CD4-positive, alpha-beta T cell treated with Interleukin-15 for 4 hours (primary cell): ENCODE data around the gene WASF2.
"Not testable (repeated sequence)": the region's sequence is repeated elsewhere in the genome, so short reads cannot be mapped to it uniquely, and the experiment has no call there.

Source experiments
- DNase-seq: peaks from one replicate; pipeline ENCODE4 v3.0.0-alpha.2; 2020; ENCODE audit warnings: low spot score

The WASF2 gene

DNA sequence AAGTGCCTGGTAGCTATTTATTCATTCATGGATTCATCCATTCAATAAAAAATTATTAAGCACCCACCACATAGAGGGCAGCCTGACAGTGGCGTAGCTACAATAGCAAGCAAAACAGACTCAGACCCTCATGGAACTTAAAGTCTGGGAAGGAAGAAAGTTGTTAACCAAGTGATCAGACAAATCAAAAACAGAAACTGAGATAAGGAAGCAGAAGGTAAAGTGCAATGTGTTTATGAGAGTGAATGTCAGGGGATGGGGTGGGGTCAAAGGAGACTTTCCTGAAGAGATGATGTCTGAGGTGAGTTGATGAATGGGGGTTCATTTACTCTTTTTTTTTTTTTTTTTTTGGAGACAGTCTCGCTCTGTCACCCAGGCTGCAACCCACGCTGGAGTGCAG lies 2.8 kb upstream of the WASF2 start:
- DNase-seq: no peak

DNA sequence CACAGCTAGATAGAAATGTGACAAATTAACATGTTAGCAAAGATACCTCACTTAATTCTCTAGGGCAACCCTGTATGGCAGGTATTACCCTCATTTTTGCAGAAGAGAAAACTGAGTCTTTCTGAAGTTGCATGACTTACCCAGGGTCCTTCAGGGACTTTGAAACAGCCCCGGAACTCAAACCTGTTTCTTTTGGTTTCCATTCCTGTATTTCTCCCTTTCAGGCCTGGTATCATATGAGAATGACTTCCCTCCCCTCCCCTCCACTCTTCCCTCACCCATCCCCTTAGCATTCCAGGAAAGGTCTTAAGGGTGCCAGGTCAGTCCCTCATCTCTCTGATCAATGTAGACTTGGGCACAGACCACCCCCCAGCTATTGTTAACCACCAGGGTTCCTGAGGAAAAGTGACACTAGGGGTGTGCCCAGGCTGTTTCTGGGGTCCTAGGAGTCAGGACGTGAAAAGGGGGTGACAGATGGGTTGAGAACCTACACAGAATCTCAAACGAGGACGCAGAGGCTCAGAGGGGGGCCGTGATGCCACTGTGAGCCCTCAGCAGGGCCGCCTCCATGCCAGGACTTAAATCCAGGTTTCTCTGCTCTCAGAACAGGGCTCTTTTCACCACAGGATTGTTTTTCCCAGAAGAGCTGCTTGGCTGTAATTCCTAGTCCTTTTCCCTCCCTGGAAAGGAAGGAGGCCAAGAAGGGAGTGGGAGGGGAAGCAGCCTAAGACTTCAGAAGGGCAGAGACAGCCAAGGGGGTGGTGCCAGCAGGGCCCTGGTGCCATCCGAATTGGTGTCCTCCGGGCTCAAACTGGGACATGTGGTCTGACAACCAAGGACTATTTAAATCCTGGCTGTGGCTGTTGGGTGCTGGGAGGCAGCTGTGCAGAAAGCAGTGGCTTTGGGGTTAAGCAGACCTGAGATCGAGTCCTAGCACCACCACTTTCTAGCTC lies 2.1 kb upstream of the WASF2 start:
- DNase-seq: no peak

DNA sequence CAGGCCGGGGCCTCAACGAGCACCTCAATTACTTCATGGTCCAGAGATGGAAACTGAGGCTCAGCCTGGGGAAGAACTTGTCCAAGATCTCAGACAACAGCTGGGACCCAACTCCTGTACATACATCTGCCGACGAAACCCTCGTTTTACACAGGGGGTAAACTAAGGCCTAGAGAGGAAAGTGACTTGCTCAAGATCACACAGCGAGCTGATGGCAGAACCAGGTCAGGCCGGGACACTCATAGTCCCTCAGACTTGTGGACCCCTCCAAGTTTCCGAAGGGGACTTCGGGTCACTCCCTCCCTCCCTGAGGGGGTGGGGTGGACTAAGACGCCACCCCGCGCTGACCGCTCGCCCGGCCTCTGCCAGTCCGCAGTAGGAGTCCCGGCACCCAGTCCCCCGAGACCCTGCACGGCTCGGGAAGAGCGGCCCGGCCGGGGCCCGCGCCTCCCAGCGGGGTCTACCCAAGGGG lies 430 bp downstream of the WASF2 start:
- peak; percentile 10 for DNase-seq

DNA sequence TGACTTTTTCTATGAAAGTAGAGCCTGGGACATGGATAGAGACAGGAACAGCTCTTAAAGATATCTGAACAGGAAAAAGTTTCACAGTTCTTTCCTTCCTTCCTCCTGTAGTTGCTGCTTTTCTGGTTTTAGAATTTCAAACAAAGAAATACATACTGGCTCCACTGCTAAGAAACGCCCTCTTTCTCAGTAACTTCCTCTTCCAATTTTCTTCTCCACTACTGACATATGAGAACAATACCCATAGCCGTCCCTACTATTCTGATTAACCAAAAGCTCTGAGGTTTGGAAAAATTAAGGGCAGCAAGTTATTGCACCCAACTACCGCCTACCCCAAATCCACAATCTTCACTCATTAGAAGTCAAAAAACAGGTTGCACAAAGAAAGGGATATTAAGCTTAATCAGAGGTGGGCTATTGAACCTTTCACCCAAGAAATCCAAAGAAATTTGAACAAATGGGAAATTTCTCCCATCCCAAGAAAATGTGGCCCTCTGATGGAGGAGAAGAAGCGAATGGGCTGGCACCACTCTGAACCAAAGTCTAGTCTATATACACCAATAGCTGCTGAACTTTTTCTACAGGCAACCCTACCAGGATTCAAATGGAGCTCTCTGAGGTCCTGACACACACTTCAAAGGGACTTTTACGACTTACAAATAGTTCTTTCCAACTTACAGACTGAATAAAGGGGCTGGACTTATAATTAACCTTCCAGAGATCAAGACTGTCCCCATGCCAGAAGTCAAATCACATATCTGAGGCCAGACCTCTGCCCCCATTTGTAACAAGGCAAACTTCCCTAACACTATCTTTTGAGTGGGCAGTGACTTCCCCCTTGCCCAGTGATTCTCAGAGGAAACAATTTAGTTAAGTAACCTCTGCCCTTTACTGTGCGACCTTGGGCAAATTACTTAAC lies 1.7 kb downstream of the WASF2 start:
- peak; percentile 12 for DNase-seq

DNA sequence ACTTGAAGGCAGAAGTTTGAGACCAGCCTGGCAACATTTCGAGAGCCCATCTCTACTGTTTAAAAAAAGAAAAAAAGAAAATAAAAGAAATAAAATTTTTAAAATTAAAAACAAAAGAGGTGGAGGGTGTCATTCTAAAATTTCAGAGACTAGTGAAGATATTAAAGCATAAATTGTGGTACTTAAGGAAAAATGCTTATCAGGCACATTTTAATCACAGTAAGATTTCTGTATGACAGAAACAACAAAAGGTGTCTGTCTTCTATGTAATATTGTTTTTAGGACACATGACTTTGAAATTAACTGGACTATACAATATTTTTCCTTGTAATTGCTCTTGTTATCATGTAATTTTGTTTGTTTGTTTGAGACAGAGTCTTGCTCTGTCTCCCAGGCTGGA lies 4.6 kb downstream of the WASF2 start:
- DNase-seq: no peak

DNA sequence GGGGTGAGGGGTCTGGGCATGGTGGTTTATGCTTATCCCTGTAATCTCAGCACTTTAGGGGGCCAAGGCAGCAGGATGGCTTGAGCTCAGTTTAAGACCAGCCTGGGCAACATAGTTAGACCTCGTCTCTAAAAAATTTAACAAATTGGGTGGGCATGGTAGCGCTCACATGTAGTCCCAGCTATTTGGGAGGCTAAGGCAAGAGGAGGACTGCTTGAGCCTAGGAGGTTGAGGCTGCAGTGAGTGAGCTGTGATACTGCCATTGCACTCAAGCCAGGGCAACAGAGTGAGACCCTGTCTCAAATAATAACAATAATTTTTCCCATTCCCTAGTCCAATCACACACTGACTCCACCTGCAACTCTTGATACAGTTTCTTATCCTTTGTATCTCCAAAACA lies 6.3 kb downstream of the WASF2 start:
- DNase-seq: no peak

DNA sequence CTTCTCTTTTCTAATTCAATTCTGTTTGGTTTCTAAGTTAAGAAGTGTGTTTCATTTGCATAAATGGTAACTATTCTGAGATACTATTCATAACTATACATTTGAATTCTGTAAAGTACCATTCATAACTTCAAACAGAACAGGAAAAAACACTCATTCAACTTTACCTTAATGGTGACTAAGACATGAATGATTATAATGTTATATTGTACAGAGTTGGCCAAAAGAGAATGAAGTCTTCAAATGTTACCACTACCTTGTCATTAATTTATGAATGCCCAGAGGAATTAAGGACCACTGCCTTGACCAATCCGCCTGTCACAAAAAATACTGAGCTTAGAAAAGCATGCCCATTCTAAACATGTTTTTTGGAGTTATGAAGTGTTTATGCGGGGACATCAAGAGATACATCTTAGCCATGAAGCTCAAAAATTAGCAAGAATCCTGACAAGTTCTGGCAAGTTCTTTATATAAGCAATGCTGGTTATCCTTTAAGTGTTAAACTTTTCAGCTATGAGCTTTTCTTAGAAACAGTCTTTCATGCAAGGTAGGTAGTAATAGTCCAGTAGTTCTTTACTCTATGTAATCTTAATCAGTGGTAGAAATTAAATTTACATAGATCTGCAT lies 7.9 kb downstream of the WASF2 start:
- no peak for DNase-seq

DNA sequence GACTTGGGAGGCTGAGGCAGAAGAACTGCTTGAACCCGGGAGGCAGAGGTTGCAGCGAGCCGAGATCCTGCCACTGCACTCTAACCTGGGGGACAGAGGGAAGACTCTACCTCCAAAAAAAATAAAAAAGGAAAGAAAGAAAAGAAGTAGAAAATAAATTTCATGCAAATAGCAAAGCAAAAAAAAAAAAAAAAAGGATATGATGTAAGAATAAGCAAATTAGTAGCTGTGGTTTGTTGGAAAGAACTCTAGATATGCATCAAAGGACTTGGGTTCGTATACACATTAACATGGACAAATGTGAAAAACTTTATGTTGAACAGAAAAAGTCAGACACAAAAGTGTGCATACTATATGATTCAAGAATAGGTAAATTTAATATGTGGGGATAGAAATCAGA lies 11.9 kb downstream of the WASF2 start:
- no peak for DNase-seq

DNA sequence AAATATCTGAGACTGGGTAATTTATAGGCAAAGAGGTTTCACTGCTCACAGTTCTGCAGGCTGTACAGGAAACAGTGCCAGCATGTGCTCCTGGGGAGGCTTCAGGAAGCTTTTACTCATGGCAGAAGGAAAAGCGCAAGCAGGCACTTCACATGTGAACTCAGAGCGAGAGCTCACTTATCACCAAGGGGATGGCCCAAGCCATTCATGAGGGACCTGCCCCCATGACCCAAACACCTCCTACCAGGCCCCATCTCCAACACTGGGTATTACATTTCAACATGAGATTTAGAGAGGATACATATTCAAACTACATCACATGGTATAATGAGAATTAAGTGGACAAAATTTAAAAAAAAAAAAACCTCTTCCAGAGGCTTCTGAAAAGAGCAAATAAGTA lies 13.7 kb downstream of the WASF2 start:
- no peak for DNase-seq

DNA sequence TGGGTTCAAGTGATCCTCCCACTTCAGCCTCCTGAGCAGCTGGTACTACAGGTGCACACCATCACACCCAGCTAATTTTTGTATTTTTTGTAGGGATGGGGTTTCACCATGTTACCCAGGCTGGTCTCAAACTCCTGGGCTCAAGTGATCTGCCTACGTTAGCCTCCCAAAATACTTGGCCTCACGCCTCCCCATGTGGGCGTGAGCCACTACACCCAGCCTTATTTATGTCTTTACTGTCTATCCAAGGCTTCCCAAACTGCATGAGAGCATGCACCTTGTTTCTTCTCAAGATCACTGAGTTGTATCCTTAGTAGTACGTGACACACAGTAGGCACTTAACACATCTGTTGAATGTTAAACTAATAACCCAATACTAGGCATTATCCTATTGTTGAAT lies 14.2 kb downstream of the WASF2 start:
- no peak for DNase-seq

DNA sequence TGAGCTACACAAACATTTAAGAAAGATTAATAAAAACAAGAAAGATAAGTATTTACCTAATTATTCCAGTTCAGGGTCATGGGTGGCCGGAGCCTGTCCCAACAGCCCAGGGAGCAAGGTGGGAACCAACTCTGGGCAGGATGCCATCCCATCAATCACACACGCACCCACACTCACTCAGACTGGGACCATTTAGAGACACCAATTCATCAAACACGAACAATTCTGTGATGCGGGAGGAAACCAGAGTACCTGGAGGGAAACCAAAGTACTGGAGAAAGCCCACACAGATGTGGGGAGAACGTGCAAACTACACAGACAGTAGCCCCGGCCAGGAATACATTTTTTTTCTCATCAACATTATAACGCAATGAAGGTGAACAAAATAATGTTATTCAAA lies 16.2 kb downstream of the WASF2 start:
- DNase-seq: no peak

DNA sequence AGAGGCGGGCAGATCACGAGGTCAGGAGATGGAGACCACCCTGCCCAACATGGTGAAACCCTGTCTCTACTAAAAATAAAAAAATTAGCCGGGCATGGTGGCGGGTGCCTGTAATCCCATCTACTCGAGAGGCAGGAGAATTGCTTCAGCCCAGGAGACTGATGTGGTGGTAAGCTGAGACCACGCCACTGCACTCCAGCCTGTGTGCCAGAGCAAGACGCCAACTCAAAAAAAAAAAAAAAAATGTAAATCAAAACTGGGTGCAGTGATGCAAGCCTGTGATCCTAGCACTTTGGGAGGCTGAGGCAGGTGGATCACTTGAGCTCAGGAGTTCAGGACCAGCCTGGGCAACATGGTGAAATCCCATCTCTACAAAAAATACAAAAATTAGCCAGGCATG lies 17.9 kb downstream of the WASF2 start:
- DNase-seq: not testable (repeated sequence)

DNA sequence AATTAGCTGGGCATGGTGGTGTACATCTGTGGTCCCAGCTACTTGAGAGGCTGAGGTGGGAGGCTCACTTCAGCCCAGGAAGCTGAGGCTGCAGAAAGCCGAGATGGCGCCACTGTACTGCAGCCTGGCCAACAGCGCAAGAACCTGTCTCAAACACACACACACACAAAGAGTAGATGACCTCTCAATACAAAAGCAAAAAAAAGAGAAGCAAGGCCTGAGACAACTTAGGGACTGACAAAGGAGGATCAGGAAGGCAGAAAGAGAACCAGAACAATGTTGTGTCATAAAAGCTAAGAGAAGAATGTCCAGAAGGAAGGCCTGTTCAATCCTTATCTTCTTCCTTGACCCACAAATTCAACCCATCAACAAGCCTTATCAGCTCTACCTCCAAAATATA lies 18.5 kb downstream of the WASF2 start:
- no peak for DNase-seq

DNA sequence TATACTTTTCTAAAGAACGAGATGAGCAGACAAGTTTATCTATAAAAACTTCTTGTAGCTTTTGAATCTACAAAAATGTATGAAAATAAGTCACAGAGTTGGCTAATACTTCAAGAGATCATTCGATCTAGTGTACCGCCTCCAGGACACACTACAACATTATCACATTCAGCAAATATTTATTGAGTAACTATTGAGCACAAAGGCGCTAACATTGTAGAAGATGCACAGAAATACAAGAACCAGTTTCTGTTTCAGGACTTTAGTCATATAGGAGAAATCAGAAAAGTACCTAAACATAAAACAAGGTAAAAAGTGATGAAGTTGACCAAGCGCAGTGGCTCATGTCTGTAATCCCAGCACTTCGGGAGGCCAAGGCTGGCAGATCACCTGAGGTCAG lies 20.6 kb downstream of the WASF2 start:
- no peak for DNase-seq

DNA sequence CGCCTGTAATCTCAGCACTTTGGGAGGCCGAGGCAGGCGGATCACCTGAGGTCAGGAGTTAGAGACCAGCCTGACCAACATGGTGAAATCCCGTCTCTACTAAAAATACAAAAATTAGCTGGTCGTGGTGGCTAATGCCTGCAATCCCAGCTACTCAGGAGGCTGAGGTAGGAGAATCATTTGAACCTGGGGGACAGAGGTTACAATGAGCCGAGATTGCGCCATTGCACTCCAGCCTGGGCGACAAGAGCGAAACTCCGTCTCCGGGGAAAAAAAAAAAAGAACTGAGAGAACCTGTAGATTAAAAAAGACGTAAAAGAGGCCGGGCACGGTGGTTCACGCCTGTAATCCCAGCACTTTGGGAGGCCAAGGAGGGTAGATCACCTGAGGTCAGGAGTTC lies 21.6 kb downstream of the WASF2 start:
- DNase-seq: not testable (repeated sequence)

DNA sequence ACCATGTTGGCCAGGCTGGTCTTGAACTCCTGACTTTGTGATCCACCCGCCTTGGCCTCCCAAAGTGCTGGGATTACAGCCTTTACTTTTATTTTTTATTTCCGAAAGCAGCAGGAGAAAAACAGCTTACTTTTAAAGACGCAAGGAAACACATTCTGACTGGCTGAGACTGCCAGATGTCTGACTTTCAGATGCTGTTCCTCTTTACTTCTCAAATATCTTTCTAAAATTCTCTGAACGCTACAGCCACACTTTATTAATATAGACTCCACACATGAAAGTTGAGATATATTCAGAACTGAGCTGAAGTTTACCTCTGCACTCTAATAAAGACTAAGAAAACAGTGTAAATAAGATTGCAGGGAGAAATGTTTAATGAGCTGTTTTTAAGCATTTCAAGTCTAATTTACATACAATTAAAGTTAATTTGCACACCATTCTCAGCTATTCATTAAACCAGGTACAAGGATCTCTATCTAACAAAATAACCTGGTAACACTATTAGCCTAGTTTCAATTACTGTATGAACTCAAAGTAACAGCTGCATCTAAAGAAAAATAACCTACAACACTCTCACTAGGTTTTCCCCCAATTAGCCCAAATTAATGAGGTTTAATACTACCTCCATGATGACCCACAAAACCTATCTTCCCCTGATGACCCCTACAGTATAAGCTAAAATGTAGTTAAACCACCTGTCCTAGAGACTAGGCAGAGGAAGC lies 24.9 kb downstream of the WASF2 start:
- no peak for DNase-seq

DNA sequence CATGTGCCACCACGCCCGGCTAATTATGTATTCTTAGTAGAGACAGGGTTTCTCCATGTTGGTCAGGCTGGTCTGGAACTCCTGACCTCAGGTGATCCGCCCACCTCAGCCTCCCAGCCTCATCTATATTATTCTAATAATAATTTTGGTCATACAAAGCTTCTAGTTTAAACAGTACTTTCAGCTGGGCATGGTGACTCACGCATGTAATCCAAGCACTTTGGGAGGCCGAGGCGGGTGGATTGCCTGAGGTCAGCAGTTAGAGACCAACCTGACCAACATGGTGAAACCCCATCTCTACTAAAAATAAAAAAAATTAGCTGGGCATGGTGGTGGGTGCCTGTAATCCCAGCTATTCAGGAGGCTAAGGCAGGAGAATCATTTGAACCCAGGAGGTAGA lies 26.1 kb downstream of the WASF2 start:
- DNase-seq: not testable (repeated sequence)

DNA sequence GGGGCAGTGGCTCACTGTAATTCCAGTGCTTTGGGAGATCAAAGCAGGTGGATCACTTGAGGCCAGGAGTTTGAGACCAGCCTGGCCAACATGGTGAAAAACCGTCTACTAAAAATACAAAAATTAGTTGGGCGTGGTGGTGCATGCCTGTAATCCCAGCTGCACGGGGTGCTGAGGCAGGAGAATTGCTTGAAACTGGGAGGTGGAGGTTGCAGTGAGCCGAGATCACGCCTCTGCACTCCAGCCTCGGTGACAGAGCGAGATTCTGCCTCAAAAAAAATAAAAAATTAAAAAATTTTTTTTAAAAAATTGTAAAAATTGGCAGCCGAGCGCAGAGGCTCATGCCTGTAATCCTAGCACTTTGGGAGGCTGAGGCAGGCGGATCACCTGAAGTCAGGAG lies 31.4 kb downstream of the WASF2 start:
- DNase-seq: not testable (repeated sequence)

DNA sequence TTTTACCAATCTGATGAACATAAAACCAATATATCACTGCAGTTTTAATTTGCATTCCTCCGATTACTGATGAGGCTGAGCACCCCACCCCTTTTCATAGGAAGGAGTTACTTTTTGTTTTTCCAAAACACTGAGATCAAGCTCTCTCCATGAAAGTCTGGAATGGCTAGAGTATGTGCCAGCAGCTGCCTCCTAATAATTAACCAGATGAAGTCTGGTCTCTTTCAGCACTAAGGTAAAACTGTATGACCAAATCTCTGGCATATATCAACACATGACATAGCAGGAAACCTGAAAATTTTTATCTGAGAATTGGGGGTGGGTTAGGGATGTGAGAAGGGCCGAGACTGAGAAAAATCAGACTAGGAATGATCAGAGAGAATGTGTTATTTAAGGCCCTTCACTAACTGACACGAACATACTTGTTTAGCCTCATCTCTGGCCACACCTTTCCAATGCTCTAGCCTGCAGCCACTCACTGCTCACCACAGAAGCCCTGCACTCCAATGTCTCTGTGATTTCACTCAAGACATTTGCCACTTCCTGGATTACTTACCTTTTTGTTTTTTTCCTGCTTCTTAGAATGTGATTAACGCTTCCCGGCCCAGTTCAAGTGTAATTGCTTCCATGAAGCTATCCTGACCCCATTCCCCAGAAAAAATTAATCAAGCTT lies 34.7 kb downstream of the WASF2 start:
- peak; percentile 44 for DNase-seq

DNA sequence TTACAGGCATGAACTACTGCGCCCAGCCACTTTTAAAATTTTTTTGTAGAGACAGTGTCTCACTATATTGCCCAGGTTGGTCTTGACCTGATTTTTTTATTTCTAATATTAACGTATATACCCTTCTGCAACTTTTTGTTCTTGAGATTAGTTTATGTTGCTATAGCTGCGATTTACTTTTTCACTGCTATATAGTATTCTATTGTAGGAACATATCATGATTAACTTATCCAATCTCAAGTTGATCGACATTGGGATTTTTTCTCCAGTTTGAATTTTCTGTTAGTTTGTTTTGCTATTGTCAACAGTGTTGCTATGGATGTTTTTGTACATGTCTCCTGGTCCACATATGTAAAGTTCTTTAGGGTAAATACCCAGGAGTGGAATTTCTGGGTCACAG lies 35.4 kb downstream of the WASF2 start:
- no peak for DNase-seq

DNA sequence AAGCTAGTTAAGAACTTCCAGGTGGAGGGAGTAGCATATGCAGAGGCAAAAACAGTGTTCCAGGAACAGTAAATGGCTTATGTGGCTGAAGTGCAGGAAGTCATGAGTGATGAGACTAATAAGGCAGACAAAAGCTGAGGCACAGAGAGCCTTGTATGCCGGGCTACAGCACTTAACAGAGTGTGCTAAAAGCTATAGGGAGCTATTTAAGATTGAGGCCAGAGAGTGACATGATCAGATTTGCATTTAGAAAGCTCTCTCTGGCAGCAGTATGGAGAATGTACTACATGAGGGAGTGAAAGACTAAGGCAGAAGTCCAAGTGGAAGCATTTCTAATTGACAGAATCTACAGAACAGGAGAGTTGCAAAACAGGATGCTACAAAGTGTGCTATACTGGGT lies 38.6 kb downstream of the WASF2 start:
- DNase-seq: no peak
